Lung microvascular endothelial cell (primary cell): ENCODE results near the gene AGO3. TPM values are rescaled to one million over a fixed set of nuclear protein-coding genes. Genes with fewer than 3 reads are reported as not detected.
"Not testable (repeated sequence)": the region's sequence is repeated elsewhere in the genome, so short reads cannot be mapped to it uniquely, and the experiment has no call there.

ENCODE experiments used
- DNase-seq, 2 donors: peaks; one replicate each; pipeline versions ENCODE4 v3.0.0 to v3.0.0-alpha.2; 2010; ENCODE audit warnings: low read depth in 2 of 2
- total RNA-seq: library from RNA; depleted of rRNA; stranded (reverse); fragments of >200 nt; gene quantifications from 2 replicates; pipeline ENCODE4 v1.2.1, GENCODE V29; 2014

Gene AGO3
- 5.0 and 8.5 TPM in 2 replicates for total RNA-seq

DNA sequence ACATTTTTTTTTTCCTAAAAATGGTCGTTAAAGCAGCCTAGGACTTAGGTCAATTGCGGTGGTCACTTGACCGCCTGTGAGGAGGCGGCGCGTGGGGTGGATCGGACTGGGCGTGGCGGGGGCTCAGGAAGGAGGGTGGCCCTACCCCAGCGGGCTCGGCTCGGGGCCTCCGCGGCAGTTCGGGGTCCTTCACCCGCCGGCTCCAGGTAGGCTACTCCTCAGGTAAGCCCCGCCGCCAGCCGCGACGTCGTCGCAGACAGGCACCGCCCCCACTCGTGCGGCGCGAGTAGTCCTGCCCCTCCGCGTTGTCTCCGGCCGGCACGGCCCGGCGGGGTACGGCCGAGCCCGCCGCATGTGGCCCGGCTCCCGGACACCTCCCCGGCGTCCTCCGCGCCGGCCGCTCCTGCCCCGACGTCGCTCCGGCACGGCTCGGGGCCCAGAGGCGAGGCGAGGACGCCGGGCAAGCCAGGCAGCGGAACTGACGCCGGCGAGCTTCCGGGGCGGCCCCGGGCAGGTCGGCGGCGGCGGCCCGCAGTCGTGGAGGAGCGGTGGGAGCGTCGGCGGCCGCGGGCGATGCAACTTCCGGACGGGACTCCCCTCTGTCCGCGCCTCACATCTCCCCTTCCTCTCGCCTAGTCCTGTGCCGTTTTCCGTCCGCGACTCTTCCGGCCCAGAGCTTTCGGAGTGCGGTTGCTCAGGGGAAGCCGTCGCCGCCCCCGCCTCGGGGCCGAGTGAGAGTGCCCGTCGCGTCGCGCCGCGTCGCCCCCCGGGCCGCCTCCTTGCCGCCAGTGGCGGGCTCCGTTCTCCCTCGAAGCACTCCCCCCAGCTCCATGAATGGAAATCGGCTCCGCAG lies at the start of gene AGO3:
TSS of gene AGO3 (plus strand) at position 513 of the 853 bp plus-strand sequence. CDS start at position 835, 322 bp downstream.
- DNase-seq: peak; percentile 81 to 82

GRCh38 chr1:35881850-35882273 lies 49.0 kb upstream of the AGO3 start:
- no peak for DNase-seq

- DNase-seq: no peak
Observed at GRCh38 chr1:35882586-35882944, 48.3 kb upstream of the AGO3 start.

DNA sequence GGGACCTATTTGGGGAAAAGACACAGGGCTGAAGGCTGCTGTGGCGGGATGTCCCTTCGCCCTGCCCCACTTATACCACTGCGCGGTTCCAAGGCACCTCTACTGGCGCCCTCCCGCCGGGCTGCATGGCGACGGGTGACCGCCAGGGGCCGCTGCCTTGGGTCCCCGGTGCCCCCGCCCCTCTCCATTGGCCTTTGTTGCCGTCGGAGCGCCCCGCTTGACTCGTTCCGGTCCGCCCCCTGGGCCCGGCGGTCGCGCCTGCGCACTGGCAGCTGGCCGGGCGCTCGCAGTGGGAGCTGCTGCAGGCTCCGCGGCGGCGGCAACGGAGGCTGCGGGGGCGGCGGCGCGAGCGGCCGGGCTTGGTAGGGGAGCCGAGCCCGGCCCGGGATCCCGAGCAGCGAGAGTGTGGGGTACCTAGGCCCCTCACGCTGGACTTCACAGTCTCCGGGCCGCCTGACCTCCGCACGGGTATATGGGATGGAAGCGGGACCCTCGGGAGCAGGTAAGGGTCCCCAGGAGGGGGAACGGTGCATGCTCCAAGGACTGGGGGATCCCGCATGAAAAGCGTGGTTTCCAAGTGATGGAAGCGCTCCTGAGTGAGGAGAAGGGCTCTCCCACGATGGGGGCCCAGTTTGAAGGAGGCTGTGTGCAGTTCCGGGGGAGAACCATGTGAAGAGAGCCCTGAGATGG lies 47.8 kb upstream of the AGO3 start, which contains the start of gene AGO1:
TSS of gene AGO1 (plus strand) at position 265 of the 690 bp plus-strand sequence. CDS start at position 478, 213 bp downstream.
- peak; percentile 95 to 97 for DNase-seq

DNA sequence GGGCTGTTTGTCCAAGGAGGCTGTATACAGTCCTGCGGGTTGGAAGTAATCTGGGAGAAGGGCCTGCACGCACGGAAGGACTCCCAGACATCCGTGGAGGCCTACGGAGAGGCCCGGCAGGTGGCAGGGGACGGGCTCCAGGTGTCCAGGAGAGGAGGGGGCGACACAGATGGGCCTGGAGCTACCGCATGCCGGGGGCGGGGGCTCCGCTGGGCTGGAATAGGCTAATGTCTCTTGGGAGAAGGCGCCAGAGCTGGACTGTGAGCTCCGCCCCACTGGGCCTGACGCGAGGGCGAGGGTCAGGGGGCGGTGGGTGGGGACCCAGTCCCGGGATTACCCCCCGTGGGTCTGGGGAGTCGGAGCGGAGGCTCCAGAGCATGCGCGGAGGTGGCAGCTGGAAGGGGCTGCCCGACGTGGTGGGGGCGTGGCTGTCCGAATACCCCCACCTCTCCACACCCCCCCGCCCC lies 47.2 kb upstream of the AGO3 start:
- peak; percentile 37 to 70 for DNase-seq

DNA sequence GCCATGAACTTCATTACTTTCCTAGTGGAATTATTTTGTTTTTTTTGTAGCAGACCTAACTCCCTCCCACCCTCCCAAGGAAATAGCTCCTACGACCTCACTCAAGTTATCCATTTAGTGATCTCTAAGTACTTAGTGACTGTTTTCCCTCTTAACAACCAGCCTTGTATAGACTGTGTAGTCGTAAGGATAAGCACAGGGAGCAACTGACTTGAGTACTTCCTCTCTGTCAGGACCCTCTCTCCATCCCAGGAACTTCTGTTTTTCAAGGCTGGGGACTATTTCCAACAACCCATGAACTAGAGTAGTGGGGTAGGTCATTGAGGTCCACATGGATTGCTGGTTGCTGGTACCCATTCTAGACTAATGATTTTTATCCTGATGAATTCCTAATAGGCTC lies 46.0 kb upstream of the AGO3 start:
- no peak for DNase-seq

GRCh38 chr1:35885961-35886558 lies 44.8 kb upstream of the AGO3 start:
- no peak for DNase-seq

- peak; percentile 16 to 37 for DNase-seq
Observed at GRCh38 chr1:35886577-35887431, 44.1 kb upstream of the AGO3 start.

DNA sequence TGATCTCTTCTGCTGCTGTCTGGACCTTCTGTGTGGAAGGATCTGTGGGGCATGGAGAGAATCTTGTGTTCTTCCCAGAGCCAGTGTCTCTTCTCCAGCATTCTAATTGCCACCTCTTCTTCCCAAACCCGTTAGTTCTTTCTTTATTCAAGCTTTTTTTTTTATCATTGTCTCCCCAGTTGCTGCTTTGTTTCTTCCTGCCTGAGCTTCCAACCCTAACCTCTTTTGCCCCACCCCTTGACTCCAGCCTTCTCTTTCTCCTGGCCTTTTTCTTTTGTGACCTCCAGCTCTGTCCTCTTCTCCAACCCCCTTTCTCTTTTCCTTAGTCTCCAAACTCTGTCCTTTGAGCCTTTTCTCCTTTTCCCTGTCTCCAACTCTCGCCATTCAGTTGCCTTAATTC lies 43.4 kb upstream of the AGO3 start:
- no peak for DNase-seq

DNA sequence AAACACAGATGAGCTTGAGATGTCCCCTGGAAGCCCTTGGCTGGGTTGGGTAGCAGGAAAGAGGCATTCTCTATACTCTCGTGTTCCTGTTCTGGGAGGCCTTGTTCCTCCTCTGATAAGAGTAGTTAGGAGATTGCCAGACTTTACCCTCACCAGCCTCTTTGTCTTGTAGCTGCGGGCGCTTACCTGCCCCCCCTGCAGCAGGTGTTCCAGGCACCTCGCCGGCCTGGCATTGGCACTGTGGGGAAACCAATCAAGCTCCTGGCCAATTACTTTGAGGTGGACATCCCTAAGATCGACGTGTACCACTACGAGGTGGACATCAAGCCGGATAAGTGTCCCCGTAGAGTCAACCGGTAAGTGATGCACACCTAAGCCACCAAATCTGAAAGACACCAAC lies 42.6 kb upstream of the AGO3 start:
- no peak for DNase-seq

GRCh38 chr1:35888981-35889380 lies 41.9 kb upstream of the AGO3 start:
- DNase-seq: not testable (repeated sequence)

DNA sequence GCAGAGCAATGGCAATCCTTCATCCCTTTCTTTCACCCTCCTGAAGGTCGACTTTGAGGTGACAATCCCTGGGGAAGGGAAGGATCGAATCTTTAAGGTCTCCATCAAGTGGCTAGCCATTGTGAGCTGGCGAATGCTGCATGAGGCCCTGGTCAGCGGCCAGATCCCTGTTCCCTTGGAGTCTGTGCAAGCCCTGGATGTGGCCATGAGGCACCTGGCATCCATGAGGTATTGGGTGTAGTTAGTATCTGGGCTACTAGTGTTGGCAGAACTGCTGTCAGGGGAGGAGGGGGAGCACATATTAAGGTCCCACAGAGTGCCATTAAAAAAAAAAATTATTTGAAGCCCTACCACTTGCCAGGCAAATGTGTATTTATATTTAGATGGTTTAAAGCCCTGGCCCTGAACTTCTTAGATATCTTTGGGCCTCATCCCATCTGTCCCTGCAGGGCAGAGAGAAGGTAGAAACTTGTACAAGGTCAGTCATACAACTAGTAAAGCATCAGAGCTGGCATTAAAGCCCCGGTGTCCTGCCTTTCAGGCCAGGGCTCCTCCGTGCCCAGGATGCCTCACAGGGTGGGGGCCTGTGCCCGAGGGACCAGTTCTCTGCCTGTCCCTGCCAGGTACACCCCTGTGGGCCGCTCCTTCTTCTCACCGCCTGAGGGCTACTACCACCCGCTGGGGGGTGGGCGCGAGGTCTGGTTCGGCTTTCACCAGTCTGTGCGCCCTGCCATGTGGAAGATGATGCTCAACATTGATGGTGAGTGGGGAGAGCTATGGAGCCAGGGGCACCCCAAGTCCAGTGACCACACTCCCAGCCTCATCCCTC lies 37.6 kb upstream of the AGO3 start:
- no peak for DNase-seq

DNA sequence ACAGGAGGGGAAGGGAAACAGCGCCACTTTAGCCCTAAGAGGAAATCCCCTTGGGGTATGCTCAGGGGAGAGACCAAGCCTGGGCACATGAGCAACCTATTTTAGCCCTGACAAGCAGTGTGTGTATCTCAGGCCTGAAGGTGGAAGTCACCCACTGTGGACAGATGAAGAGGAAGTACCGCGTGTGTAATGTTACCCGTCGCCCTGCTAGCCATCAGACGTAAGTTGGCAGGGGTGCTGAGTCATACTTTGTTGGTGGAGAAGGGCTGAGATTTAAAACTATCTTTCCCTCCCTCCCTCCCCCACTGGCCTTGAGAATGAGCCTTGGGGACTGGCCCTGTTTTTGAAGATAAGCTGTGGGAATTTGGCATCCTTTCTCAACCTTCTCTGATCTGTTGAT lies 36.7 kb upstream of the AGO3 start:
- peak; percentile 16 to 32 for DNase-seq

- DNase-seq: no peak
Observed at GRCh38 chr1:35894656-35895055, 36.2 kb upstream of the AGO3 start.

DNA sequence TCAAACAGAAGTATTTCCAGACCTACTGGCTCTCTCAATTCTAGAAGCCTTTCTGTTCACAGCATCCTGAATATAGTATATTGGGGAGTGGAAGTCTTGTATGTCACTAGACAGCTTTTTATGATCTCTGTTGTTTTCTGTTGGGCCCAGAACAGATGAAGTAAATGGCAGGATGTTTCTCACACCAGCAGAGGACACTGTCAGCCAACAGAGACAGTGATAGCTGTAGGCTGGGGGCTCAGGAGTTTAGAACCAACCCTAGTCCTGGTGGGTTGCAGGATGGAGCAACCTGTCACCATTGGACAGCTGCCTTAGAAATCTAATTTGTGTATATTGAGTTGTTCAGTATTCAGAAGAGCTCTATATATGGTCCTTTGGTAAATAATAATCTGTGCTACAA lies 31.0 kb upstream of the AGO3 start:
- peak in 1 of 2 donors; percentile 23 for DNase-seq

DNA sequence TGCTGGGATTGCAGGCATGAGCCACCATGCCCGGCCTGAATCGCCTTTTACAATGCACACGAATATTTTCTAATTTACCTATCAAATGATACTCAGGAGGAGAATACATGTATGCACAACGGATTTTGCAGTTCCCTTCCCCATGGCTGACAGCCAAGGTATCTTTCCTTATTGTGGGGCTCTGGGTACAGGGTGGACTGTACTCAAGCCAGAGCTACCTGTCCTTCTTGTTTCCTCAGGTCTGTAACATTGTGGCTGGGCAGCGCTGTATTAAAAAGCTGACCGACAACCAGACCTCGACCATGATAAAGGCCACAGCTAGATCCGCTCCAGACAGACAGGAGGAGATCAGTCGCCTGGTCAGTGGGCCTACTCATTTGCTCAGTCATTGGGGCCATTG lies 29.7 kb upstream of the AGO3 start:
- DNase-seq: no peak

DNA sequence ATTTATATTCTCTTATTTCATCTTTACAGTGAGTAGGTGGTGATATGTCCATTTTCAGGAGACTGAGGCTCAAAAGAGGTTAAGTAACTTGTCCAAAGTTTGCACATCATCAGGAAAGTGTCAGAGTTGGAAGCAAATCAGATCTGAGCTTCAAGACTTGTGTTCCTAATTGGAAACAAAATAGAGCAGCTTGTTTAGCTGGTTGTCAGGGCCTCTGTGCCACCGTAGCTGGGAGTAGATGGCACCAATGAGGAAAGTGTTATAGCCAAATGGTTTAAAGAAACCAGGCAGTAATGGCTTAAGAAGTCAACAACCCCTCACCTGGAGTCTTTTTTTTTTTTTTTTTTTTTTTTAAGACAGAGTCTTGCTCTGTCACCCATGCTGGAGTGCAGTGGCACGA lies 28.2 kb upstream of the AGO3 start:
- DNase-seq: no peak

DNA sequence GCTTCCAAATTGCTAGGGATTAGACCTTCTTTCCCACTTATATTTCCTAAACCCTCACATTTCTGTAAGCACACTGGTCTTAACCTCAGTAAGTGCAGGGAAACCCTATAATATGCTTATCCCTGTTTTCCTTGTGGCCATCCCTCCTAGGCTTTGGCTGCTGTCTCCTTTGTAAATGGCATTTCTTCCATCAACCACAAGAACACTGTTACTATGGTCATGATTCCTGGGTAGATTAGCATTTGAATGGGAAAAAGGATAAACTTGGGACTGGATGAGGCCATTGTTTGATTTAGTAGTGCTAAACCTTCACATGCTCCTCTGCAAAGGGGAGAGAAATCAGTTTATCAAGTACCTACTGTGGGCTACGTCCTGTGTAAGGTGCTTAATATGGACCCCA lies 16.2 kb upstream of the AGO3 start:
- DNase-seq: no peak

DNA sequence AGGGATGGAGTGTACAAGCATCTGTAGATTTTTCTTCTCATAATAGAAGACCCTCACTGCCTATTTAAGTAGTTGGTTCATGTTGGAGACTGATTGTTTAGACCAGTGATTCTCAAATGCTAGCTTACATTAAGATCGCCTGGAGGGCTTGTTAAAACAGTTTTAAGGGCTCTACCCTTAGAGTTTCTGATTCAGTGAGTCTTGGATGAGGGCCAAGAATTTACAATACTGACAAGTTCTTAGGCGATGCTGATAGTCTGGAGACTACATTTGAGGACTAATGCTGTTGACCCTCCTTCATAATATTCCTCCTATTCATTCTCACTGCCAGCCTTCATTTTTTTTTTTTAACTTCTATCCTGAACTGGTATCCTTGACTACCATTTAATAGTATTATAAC lies 15.2 kb upstream of the AGO3 start:
- DNase-seq: peak in 1 of 2 donors; percentile 14

- DNase-seq: no peak
Observed at GRCh38 chr1:35923791-35924221, 7.1 kb upstream of the AGO3 start.
